Bronchus fibroblast of lung (primary cell): ENCODE data around the gene TMEM220. TPM values are rescaled to one million over a fixed set of nuclear protein-coding genes. Genes with fewer than 3 reads are reported as not detected.

ENCODE experiments used
- total RNA-seq: library from RNA; depleted of rRNA; stranded (reverse); fragments of >200 nt; gene quantifications from 2 replicates; pipeline ENCODE4 v1.2.3, GENCODE V29; 2015

The TMEM220 gene
- 2.9 and 3.1 TPM in 2 replicates for total RNA-seq

GRCh38 chr17:10729334-10730193 is at the start of gene TMEM220:
Gene TMEM220, minus strand, starts transcription at chr17:10730023. Its CDS starts 172 bp downstream, at chr17:10729851.

DNA sequence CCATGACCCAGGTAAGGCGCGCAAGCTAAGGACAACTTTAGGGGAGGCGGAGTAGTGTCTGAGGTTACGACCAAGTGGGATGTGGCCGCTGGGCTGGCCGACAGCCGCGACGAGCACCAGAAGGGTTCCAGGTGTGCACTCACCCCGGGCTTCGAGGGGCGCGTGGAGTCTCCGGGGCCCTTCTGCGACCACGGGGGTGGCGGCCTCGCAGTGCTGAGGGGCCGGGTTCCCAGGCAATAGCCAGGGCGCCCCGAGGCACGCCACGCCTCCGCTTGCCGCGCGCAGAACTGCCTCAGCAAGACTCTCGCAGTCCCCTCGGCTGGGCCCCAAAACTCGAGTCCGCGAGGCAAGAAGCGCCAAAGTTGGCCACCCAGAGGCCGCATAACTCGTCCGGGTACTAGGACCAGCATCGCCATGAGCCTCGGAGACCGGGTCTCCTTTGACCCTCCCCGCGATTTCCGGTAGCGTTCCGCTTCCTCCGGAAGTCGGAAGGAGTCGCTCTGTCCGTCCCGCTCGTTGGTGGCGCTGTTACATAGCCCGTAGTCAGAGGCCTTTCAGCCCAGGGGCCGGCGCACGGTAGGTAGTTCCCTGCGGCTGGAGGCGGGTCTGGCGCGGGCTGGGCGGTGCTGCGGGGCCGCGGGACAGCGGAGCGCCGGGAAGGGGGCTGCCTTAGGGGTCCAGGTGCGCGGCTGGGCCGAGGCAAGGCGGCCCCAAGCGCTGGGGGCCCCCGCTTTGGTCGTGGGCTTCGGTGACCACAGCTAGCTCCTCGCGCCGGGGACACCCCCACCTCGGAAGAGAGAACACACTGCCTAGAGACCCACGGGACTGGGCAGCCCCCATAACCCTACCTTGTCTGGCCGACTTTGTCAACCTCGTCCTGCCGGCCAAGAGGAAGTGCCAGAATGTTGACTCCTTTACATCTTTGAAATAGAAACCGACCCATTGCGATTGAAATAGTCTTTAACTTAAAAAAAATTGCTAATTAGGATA is 32.4 kb downstream of the TMEM220 start, which contains the start of the genes ADPRM and SCO1:
TSS of gene ADPRM (plus strand) at position 503 of the 990 bp plus-strand sequence. CDS start 7,333 bp downstream, outside the sequence.
TSS of gene SCO1 (minus strand) at position 442 of the 990 bp plus-strand sequence. CDS start at position 416, 26 bp downstream.

Other genes with a start within 250 kb of the TMEM220 start
- gene MYH1, start 211.5 kb downstream of the TMEM220 start, total RNA-seq, result not detected in 2 replicates
- not detected in 2 replicates for gene MYH2, start 180.4 kb downstream of the TMEM220 start, total RNA-seq
- gene MYH3, start 72.7 kb downstream of the TMEM220 start, total RNA-seq, result under 0.01 and 0.15 TPM in 2 replicates
- 24.8 and 27.1 TPM in 2 replicates for gene SCO1, start 32.5 kb downstream of the TMEM220 start, total RNA-seq
- 6.4 and 8.1 TPM in 2 replicates for gene ADPRM, start 32.4 kb downstream of the TMEM220 start, total RNA-seq
- gene TMEM238L, start 74.1 kb upstream of the TMEM220 start, total RNA-seq, result not detected in 2 replicates
- not detected in 2 replicates for gene PIRT, start 108.1 kb upstream of the TMEM220 start, total RNA-seq